SKM-1 (cell line): ENCODE results near the gene GPR137.
"Not testable (repeated sequence)": the region's sequence is repeated elsewhere in the genome, so short reads cannot be mapped to it uniquely, and the experiment has no call there.

Source experiments
- DNase-seq: peaks from one replicate; lab custom pipeline; 2025; ENCODE audit not compliant: unreplicated experiment; lab: John Stamatoyannopoulos, UW

The GPR137 gene

DNA sequence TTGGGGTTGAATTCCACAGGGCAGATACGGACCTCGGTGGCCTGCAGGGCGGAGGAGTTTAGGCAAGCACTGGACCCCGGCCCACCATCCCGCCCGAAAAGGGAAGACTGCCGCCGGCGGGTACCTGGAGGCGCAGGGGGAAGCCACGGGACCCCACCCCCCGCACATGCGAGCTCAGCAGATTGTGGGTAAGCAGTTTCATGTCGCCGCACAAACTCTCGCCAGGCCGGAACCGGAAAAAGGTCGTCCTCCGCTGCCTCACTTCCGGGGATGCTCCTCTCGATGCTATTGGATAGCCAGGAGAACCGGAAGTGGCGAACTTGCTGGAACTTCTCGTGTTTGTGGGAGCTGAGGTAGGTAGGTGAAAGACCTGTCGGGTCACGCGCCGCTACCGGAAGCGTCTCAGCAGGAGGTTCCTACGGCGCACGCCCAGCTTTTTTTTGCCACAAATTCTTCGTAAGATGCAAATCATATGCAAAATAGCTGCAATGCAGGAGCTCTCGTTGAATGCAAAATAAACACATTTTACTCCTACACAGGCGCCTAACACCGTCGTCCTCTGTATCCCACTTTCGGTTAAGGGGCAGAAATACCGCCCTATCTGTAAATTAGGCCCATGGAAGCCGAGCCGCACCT is 31.8 kb downstream of the GPR137 start, which contains the start of gene TRMT112:
Gene TRMT112, minus strand, starts transcription at position 235 of the 636 bp plus-strand sequence. Its CDS starts 33 bp downstream, at position 202.
- peak; percentile 95 for DNase-seq

- peak; percentile 94 for DNase-seq
These were observed 32.5 kb downstream of the GPR137 start, which contains the start of gene PRDX5 for GRCh38 chr11:64317961-64318765. TSS of gene PRDX5 (plus strand) at chr11:64318121. CDS start at chr11:64318216, 95 bp downstream.

DNA sequence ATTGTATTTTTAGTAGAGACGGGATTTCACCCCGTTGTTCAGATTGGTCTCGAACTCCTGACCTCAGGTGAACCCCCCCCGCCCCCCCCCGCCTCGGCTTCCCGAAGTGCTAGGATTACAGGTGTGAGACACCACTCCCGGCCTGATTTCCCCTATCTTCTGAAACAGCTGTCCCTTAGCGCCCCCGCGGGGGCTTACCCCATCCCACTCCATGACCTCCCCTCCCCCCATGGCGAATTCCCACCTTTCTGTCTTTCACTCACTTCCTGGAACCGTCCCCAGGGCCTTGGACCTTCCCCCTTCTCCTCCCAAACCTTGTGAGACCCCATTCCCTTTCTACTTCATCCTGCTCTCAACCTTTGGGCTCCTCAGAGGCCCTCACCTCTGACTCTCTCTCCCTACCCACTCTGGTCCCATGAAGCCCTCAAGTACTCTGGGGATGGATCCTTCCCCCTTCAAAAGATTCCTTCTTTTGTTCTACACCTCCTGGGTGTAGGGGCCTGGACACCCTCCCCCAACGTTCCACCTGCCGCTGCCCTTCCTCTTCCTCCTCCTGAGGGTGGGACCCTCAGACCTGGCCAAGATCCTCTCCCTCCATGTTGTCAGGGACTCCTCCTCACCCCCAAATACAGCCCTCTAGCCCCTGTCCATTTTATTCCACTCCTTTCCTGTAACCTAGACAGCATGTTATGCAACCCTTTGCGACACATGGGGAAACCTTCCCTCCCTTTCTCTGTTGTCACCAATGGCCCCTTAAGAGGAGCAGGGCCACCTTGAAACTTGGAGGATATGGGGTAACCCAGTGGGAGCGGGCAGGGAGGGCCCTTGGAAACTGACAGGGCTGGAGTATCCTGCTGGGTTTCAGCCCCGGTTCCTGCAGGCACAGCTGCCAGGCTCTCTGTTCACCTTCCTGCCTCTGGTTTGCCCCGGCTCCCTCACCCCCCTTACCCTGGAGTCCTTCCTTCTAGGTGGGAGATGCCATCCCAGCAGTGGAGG is 33.4 kb downstream of the GPR137 start:
- peak; percentile 37 for DNase-seq

DNA sequence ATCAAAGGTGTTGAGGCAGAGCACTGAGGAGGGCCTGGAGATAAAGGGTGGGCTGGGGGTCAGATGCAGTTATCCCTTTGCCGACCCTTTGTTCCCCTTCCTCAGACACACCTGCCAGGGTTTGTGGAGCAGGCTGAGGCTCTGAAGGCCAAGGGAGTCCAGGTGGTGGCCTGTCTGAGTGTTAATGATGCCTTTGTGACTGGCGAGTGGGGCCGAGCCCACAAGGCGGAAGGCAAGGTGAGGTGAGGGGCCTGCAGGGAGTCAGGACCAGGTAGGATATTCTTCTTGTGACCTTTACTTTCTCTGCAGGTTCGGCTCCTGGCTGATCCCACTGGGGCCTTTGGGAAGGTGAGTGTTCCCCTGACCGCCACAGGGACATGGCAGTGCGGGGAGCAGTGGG is 34.9 kb downstream of the GPR137 start:
- DNase-seq: no peak

DNA sequence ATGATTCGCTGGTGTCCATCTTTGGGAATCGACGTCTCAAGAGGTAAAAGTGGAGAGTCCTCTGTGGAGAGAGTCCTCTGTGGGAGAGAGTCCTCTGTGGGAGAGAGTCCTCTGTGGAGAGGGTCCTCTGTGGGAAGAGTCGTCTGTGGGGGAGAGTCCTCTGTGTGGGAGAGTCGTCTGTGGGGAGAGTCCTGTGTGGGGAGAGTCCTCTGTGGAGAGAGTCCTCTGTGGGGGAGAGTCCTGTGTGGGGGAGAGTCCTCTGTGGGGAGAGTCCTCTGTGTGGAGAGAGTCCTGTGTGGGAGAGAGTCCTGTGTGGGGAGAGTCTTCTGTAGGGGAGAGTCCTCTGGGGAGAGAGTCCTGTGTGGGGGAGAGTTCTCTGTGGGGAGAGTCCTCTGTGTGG is 35.4 kb downstream of the GPR137 start:
- DNase-seq: no peak

- DNase-seq: no peak
These were observed 35.9 kb downstream of the GPR137 start for GRCh38 chr11:64321533-64321932.

DNA sequence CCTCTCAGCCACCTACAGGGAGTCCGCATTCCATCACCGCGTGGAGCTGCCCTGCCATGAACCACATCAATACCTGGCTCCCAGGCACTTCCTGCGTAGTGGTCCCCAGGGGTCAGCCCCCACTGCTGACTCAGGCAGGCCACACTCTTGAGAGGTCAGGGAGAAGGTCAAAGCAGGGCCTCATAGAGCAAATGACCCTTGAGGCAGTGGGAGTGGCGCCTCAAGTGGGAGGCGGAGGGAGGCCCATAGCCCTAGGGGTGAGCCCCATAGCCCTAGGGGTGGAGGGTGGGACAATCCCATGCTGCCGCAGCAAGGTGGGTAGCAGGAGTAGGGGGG is 37.2 kb downstream of the GPR137 start:
- DNase-seq: no peak

- DNase-seq: no peak
These were observed 37.7 kb downstream of the GPR137 start for GRCh38 chr11:64323373-64323772.

- not testable (repeated sequence) for DNase-seq
These were observed 38.3 kb downstream of the GPR137 start for GRCh38 chr11:64323984-64324383.

DNA sequence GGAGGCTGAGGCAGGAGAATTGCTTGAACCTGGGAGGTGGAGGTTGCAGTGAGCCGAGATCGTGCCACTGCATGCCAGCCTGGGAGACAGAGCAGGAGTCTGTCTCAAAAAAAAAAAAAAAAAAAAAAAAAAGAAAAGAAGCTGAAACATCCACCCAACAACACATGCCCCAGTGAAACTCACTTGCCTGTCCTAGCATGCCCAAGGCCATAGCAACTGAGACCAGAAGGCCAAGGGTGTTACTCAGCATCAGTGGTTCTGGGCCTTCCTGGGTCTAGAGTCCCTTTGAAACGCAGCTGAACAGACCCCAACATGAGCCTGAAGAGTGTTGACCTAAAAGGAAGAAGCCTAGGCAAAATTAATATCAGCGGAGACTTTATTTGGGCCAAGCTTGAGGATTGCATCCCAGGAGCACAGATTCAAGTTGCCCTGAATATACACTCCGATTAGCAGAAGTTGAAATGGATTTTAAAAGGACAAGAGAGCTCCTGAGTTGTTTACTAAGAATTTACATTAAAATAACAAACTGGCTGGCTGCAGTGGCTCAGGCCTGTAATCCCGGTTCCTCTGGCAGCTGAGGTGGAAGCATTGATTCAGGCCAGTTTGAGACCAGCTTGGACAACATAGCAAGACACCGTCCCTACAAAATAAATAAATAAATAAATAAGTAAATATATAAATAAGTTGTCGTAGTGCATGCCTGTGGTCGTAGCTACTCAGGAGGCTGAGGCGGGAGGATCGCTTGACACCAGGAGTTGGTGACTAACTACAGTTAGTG is 39.2 kb downstream of the GPR137 start:
- DNase-seq: no peak

DNA sequence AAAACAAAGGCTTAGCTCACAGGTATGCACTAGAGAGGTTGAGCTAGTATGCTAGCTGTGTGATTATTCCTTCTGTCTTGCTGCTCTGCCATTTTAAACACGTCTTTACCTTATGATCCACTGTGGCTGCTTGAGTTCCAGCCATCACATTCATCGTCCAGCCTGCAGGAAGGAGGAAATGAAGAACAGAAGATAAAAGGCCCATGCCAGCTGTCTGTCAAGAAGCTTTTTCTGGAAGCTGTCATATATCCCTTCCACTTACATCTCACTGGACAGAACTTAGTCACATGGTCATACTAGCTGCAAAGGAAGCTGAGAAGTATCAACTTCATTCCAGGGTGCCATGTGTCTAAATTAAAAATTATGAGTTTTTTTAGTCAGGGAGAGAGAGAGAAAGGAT is 41.7 kb downstream of the GPR137 start:
- DNase-seq: no peak

- DNase-seq: no peak
These were observed 42.3 kb downstream of the GPR137 start for GRCh38 chr11:64327993-64328392.

DNA sequence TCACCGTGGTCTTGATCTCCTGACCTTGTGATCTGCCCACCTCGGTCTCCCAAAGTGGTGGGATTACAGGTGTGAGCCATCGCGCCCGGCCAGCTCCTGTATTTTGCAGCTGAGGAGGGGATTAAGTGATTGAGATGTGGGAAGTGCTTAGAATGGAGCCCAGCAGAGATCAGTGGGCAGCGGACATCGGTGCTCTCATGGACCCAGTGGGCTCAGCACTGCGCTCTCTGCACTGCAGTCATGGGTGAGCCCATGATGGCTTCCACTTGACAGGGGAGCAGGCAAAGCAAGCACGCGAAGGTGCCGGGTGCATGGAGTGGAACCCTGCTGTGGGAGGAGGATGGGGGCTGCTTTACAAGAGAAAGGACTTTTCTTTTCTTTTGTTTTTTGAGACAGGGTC is 45.2 kb downstream of the GPR137 start:
- DNase-seq: no peak

DNA sequence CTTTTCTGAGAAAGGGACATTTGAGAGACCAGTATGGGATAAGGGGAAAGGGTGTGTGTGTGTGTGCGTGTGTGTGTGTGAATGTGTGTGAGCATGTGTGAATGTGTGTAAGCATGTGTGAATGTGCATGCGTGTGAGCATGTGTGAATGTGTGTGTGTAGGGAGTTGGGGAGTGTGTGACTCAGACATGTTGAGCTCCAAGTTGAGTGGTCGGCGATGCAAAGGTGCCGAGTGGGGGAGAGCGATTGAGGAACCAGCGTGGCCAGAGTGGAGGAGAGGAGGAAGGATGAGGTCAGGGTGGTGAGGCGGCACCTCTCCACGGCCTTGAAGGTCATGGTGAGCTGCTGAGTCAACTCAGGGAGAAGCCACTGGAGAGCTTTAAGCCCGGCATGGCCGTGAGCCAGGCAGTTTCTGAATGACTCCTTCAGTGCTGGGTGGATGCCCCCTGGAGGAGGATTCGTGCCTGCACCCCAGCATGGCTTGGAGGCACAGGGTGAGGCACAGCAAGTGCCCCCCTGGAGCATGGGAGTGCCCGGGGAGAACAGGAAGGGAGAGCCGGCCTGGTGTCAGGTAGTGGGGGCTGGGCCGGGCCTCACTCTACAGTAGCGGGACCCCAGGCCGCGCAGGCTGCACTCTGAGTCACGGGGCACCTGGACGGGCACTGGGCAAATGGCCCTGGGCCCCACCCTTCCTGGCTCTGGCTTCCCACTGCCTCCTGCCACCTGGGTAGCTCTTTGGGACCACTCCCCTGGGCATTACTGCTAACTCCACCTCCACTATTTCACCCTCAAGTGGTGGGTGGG is 46.1 kb downstream of the GPR137 start:
- DNase-seq: peak; percentile 81

- no peak for DNase-seq
These were observed 47.9 kb downstream of the GPR137 start for GRCh38 chr11:64333556-64333955.

- peak; percentile 92 for DNase-seq
These were observed 49.4 kb downstream of the GPR137 start for GRCh38 chr11:64334764-64335735.

- DNase-seq: no peak
These were observed 52.0 kb downstream of the GPR137 start for GRCh38 chr11:64337538-64338249.

GRCh38 chr11:64338716-64339115 is 53.1 kb downstream of the GPR137 start:
- DNase-seq: no peak
